Measurements from ENCODE around the gene ZMYM4. TPM values are rescaled to one million over a fixed set of nuclear protein-coding genes. Genes with fewer than 3 reads are reported as not detected.

Gene ZMYM4
- total and polyA plus RNA-seq, 10 of the 15 experiments (the other 5 are each of a cell fraction or from before 2014, with no cell fraction given) = 8.0 to 37.0 (median 28.1) TPM

DNA sequence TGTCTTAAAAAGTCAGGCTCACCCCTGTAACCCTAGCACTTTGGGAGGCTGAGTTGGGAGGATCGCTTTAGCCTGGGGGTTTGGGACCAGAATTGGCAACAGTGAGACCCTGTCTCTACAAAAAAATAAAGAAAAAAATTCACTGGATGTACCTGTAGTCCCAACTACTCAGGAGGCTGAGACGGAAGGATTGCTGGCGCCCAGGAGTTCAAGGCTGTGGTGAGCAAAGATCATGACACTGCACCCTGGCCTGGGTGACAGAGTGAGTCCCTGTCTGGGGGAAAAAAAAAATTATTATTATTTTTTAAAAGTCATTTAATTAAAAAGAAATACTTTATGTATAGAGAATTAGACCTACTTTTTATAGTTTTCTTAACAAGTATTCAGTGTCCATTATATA is 47.1 kb downstream of the ZMYM4 start:
- Histone ChIP-seq H3K4me2 (ENCODE audit: control insufficient read depth, insufficient read depth) (no peak overlapping the region), H3K4me1 (ENCODE audit: control insufficient read depth, insufficient read depth, low read length) (peaks cover 3% of the 10 kb centered on the region; the same call in 1 of the 2 replicates), H3K27ac (ENCODE audit: control insufficient read depth, insufficient read depth) (no peak overlapping the region), H3K36me3 (ENCODE audit: control insufficient read depth in 2 of 2, insufficient read depth in 2 of 2, low read length in 1 of 2) (peaks cover 0 to 4% of the 10 kb centered on the region in 2 experiments; a peak in 1 of 4 replicates), H3K79me2 (ENCODE audit: control insufficient read depth, insufficient read depth, low read length) (no peaks in the 10 kb centered on the region), H3K4me3 (no peak overlapping the region), H3K27me3 (replicated peaks in 1 of 2; ENCODE audit: control insufficient read depth in 2 of 2, insufficient read depth in 2 of 2, low read length in 1 of 2) (no peaks in the 10 kb centered on the region), H3K9ac (ENCODE audit: control insufficient read depth, insufficient read depth, low read length) (no peak overlapping the region), H4K20me1 (ENCODE audit: control insufficient read depth, insufficient read depth) (no peaks in the 10 kb centered on the region), H2AFZ (ENCODE audit: control insufficient read depth, low read depth, low read length) (no peak overlapping the region), H3K9me3 (replicated peaks; ENCODE audit: control insufficient read depth, insufficient read depth, low read length) (no peaks in the 10 kb centered on the region)
- no peak for ATAC-seq
- WGBS (ENCODE audit: insufficient coverage, insufficient replicate concordance, low lambda C conversion rate, missing lambda C conversion rate) = 100% methylated on average over 3 of the region's 3 CpGs
- FAIRE-seq = no peak
- SMC1A ChIA-PET (ENCODE audit: uncharacterized antibody, unreplicated experiment) = interaction anchor here (1.5 kb wide), 1 partner anchor 15 kb away, joined by 3 read pairs; no protein-coding TSS in a partner anchor
- RAD21 ChIA-PET (ENCODE audit: unreplicated experiment) = no interaction called here
- BruUV-seq (replicated peaks) = no TSS peak
- CTCF ChIA-PET = no interaction called here
- intact Hi-C loops (cut with micrococcal nuclease; ENCODE audit: unreplicated experiment) (no loop called here), in situ Hi-C loops (cut with MboI) (no loop called here)
- POLR2A ChIA-PET = no interaction called here
- DNase-seq (ENCODE audit: low read depth, low spot score) = no peak
- TF ChIP-seq GATAD2B (conservative IDR thresholded peaks at IDR 0.05; ENCODE audit: low read depth) = no peak
- no peak for TF ChIP-seq ZNF207 (IDR thresholded peaks at IDR 0.05; ENCODE audit: borderline replicate concordance)
- TF ChIP-seq POLR2AphosphoS2 (IDR thresholded peaks at IDR 0.05; ENCODE audit: low read depth, low read length) = no peak
- no peak for TF ChIP-seq STAT3 (IDR thresholded peaks at IDR 0.05; ENCODE audit: low read depth, low read length)
- no peak for TF ChIP-seq NRF1 (conservative IDR thresholded peaks at IDR 0.05; ENCODE audit: low read depth, low read length)
- no peak for TF ChIP-seq PAX8 (IDR thresholded peaks at IDR 0.05)
- no peak for TF ChIP-seq NR2C2 (IDR thresholded peaks at IDR 0.05; ENCODE audit: borderline replicate concordance, control insufficient read depth, insufficient read length, low read depth)
- no peak for TF ChIP-seq ATF7 (IDR thresholded peaks at IDR 0.05; ENCODE audit: low read depth)
- TF ChIP-seq BHLHE40 (IDR thresholded peaks at IDR 0.05; ENCODE audit: borderline replicate concordance in 1 of 2, low read depth in 2 of 2, low read length in 1 of 2) = no peak
- TF ChIP-seq RFX5 (IDR thresholded peaks at IDR 0.05; ENCODE audit: low read depth, low read length) = no peak

All from GM12878 (cell line).